ENCODE results near the gene ACVR1B.

The ACVR1B gene

GRCh38 chr12:52011602-52012214 lies 60.2 kb downstream of the ACVR1B start:
- no peak for TF ChIP-seq CTCF (conservative IDR thresholded peaks at IDR 0.05)

GRCh38 chr12:52013626-52014310 lies 62.3 kb downstream of the ACVR1B start:
- H3K27ac ChIP-seq, result no peak overlapping the region
- no peak for TF ChIP-seq CTCF (conservative IDR thresholded peaks at IDR 0.05)

More at GRCh38 chr12:52011602-52012214, 60.2 kb downstream of the ACVR1B start:
- H3K27ac ChIP-seq, result no peak overlapping the region

- no peak for TF ChIP-seq CTCF (conservative IDR thresholded peaks at IDR 0.05)
Measured at GRCh38 chr12:52014567-52015530, 63.4 kb downstream of the ACVR1B start.

GRCh38 chr12:52015532-52016041 lies 64.1 kb downstream of the ACVR1B start:
- no peak for TF ChIP-seq CTCF (conservative IDR thresholded peaks at IDR 0.05)
- H3K27ac ChIP-seq, result no peak overlapping the region

More at GRCh38 chr12:52014567-52015530, 63.4 kb downstream of the ACVR1B start:
- no peak overlapping the region for H3K27ac ChIP-seq

- no peak for TF ChIP-seq CTCF (conservative IDR thresholded peaks at IDR 0.05)
- H3K27ac ChIP-seq, result no peak overlapping the region
Measured at GRCh38 chr12:52018433-52019112, 67.1 kb downstream of the ACVR1B start.

- no peak for TF ChIP-seq CTCF (conservative IDR thresholded peaks at IDR 0.05)
Measured at GRCh38 chr12:52019113-52019770, 67.7 kb downstream of the ACVR1B start.

More at GRCh38 chr12:52019113-52019770, 67.7 kb downstream of the ACVR1B start:
- no peak overlapping the region for H3K27ac ChIP-seq
